Spleen (tissue), 7 donors: Measurements from ENCODE around the gene ZNF778.

Source experiments
- POLR2A ChIP-seq, 3 donors: fragments of 450-650 bp; IDR thresholded peaks; one replicate each; pipeline ENCODE4 v1.5.1; 2017; ENCODE audit warnings: antibody characterized with exemption in 3 of 3, mild to moderate bottlenecking in 1 of 3
- POLR2AphosphoS5 ChIP-seq, 3 donors: sonication (generic); formaldehyde crosslinking; IDR thresholded peaks; one replicate each; pipeline ENCODE4 v1.5.1; 2017; ENCODE audit warnings: antibody characterized with exemption in 3 of 3
- TF ChIP-seq, protein P1 (sequence below), 11 experiments: fragments of 200-600 bp in 7 of 11; fragments of 450-650 bp in 4 of 11; sonication (generic) in 4 of 11; IDR thresholded peaks in 8 of 11; conservative IDR thresholded peaks in 3 of 11; 1 replicate in 7 of 11; 2 replicates in 4 of 11; pipeline versions ENCODE4 v1.4.0 to v1.8.0; 2016 to 2021; ENCODE audit warnings: antibody characterized with exemption in 11 of 11, inconsistent platforms in 4 of 11, mild to moderate bottlenecking in 1 of 11
- donor health status: DM: no; HTN: no; CAD: no; lungs with moderate emphysema.
- donor health status: DM: no; HTN: no; CAD: no.
- donor health status: DM: no; HTN: no; CAD: no.

- TF ChIP-seq, protein P1, sequence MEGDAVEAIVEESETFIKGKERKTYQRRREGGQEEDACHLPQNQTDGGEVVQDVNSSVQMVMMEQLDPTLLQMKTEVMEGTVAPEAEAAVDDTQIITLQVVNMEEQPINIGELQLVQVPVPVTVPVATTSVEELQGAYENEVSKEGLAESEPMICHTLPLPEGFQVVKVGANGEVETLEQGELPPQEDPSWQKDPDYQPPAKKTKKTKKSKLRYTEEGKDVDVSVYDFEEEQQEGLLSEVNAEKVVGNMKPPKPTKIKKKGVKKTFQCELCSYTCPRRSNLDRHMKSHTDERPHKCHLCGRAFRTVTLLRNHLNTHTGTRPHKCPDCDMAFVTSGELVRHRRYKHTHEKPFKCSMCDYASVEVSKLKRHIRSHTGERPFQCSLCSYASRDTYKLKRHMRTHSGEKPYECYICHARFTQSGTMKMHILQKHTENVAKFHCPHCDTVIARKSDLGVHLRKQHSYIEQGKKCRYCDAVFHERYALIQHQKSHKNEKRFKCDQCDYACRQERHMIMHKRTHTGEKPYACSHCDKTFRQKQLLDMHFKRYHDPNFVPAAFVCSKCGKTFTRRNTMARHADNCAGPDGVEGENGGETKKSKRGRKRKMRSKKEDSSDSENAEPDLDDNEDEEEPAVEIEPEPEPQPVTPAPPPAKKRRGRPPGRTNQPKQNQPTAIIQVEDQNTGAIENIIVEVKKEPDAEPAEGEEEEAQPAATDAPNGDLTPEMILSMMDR (IDR thresholded peaks at IDR 0.05 in 8 of 11, conservative IDR thresholded peaks at IDR 0.05 in 3 of 11): no peak
- TF ChIP-seq POLR2A (IDR thresholded peaks at IDR 0.05) (no peak), POLR2AphosphoS5 (IDR thresholded peaks at IDR 0.05) (no peak)
Measured at GRCh38 chr16:89257757-89258465, 40.4 kb downstream of the ZNF778 start.
